Kidney tubule cell (primary cell): ENCODE results near the gene PITPNC1.

Experiments used
- DNase-seq: peaks from one replicate; pipeline ENCODE4 v3.0.0-alpha.2; 2018; ENCODE audit warnings: low spot score

PITPNC1 gene

DNA sequence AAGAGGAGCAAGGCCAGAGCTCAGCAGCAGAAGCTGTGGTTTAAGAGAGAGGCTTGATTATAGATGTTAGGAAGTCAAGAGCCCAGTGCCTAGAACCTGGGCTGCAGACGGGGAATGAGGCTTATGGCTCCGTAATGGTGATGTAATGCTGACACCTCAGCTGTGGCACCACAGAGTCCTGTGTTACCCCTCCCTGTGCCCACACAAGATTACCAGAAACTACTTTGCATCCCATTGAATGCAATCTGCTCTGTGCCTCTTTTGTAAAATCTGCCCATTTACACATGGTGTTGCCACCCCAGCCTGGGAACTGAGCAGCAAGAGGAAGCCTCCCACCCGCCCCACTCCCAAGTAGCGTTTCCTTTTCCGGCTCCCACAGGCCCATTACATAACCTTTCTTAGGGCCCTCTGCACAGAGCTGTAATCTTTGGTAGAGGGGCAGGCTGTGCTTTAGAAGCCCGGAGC lies 57.0 kb downstream of the PITPNC1 start:
- DNase-seq = no peak

DNA sequence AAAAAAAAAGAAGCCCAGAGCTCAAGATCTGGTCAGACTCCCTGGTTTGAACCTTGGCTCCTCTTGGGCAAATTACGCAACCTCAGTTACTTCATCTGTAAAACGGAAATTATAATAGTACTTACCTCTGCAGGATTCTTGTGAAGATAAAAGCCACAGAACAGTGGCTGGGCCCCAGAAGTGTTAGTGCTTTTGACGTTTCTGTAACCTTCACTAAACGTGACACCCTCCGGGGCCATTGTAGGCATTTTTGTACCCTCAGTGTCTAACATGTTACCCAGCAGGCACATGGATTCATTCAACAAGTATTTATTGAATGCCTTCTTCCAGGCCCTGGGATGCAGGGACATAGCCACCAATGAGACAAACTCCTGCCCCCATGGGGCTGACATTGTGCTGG lies 58.0 kb downstream of the PITPNC1 start:
- peak; percentile 19 for DNase-seq

DNA sequence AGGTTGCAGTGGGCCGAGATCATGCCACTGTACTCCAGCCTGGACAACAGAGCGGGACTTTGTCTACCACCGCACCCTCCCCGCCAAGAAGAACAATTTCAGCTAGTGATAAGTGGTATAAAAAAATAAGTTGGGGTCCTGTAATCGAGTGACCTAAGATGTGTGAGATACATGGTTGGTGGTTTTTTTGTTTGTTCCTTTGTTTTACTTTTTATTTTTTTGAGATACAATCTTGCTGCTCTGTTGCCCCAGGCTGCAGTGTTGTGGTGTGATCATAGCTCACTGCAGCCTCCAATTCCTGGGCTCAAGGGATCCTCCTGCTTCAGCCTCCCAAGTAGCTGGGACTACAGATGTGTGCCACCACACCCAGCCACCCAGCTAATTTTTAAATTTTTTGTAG lies 58.7 kb downstream of the PITPNC1 start:
- DNase-seq = no peak

DNA sequence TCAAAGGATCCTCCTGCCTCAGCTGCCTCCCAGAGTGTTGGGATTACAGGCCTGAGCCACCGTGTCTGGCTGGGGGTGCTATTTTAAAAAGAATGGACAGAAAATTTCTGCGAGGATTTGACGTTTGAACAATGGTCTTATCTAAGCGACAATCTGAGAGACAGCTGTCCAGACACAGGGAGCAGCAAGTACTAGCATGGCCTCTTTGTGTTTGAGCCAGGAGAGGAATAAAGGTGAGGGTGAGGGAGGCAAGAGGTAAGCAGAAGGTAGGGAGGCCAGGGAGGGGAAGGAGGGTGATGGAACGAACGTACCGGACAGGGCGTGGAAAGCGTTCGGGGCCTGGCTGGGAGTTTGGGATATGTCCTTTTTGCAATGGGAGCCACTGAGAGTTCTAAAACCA lies 59.2 kb downstream of the PITPNC1 start:
- DNase-seq = no peak

DNA sequence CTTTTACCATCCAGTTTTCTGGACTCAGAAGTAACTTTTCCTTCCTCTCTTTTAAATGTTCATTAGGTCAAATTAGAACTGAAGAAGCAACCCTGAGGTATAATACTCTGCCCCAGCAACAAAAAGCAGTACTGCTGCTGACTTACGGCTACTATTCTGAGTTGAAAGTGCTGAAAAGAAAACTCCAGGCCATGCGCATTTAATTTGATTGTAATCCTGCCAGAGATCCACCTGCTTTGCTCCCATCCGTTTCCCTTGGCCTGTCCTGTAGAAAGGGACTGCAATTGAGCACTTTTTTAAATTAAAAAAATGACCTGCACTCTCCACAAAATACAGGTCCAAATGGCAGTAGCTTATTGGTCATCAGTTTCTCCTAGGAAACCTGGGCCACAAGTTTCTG lies 61.6 kb downstream of the PITPNC1 start:
- no peak for DNase-seq

DNA sequence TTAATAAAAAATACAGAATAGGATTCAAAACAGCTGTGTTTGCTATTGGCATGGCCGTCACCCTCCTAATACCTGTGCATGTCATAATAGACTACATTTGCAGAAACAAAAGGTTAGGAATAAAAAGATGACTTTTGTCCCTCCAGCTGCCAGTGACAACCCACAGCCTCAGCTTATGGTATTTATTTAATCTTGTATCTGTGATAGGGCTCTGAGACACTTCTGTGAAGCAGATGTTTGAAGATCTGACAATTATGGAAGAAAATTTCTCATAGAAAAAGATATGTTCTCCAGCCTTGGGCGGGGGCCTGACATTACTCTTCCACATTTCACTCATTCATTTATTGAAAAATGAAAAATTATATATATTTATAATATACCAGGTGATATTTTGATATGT lies 62.2 kb downstream of the PITPNC1 start:
- DNase-seq = no peak

DNA sequence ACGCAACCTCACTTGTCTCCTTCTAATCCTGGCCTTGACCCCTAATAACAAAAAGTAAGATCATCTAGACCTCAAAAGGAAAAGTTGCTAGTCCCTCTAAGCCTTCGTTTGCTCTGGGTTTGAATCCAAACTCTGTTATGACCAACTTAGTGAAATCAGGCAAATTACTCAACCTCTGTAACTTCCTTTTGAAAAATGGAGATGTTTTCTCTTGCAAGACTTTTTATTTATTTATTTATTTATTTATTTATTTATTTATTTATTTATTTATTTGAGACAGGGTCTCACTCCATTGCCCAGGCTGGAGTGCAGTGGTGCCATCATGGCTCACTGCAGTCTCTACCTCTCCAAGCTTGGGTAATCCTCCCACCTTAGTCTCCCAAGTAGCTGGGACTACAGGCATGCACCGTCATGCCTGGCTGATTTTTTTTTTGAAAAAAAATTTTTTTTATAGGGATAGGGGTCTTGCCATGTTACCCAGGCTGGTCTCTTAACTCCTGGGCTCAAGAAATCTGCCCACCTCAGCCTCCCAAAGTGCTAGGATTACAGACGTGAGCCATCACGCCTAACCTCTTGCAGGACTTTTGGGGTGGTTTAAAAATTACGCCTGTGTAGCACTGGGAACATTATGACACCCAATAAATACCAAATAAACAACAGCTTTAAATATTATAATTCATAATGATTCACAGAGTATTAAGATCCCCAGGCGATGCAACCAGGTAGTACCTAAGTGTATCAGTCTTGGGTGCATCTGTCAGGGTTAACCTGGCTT lies 63.4 kb downstream of the PITPNC1 start:
- DNase-seq = peak; percentile 38

DNA sequence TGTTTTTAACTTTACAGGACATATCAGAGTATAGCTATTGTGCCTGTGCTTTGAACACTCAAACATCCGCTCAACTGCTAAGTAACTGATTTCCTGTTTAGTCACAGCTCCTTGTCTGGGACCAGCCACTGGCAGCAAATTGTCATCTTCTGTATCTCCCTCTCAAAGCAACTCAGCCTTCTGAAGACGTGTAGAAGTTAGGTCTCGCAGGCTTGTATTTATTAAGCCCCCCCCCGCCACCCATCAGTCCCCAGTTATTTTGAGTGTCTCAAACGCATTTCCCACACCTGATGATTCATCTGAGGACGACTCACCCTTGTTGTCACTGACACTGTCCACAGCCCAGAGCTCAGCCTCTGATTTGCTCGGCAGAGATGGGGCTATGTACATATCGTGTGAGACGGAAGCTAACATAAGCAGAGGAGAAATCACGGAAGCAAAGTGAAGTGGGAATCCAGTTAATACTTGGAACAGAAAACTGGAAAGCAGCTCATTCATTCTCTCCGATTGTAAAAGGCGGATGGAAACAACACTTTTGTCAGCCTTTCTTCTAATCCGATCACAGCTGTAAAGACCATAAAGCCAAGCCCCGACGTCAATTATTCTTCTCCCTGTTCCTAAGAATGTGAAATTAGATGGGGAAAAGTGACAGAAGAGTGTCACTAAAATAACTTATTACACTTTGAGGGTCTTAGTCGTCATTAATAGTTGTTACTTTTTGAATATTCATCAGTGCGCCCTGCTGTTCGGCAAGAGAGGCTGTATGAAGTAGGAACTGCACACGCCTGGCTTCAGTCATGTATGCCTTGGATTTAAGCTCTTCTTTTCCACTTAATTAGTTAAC lies 64.2 kb downstream of the PITPNC1 start:
- DNase-seq = peak; percentile 81

DNA sequence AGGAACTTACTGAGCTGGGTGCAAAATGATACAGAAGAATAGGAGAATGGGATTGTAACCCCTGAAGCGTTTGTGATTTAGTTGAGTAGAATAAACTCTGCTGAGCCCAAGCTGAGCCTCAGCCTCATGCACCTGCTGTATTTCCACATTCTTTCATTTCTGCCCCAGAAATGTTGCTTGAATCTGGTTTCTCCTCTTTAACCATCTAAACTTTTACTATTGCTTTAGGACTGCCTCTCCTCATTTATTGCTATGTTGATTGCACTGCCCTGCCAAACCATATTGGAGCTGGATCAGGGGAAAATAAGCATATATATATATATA lies 64.8 kb downstream of the PITPNC1 start:
- DNase-seq = no peak

DNA sequence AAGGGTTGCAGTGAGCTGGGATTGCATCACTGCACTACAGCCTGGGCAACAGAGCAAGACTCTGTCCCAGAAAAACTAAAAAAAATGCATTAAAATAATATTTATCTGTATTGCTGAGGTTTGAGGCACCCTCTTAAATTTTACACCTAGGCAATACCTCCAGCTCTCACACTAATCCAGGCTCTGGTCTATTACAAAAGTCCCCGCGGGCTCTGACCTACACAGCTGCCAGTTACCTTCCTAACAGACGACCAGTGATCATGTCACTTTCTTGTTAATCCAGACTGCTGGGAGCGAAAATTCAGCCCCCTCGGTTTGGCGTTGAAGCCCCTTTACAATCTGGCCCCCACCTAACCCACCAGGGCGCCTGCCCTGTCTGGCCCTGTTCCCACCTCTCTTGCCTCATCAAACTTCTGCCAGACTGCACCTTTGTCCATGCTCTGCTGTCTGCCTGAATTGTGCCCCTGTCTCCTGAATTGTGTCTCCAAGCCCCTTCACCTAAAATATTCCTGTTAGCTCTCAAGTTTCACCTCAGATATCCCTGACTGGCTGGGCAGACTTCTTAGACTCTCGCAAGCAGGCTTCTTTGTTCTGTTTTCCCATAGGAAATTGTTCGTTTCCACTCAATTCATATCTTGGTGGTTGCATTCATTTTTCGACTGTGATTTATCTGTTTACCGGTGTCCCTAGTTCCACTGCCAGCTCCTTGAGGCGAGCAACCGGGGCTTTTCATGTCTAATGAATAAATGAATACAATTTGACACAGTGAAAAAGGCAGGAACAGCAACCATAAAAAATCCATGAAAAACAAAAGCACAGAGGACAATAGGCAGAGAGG lies 65.9 kb downstream of the PITPNC1 start:
- no peak for DNase-seq

DNA sequence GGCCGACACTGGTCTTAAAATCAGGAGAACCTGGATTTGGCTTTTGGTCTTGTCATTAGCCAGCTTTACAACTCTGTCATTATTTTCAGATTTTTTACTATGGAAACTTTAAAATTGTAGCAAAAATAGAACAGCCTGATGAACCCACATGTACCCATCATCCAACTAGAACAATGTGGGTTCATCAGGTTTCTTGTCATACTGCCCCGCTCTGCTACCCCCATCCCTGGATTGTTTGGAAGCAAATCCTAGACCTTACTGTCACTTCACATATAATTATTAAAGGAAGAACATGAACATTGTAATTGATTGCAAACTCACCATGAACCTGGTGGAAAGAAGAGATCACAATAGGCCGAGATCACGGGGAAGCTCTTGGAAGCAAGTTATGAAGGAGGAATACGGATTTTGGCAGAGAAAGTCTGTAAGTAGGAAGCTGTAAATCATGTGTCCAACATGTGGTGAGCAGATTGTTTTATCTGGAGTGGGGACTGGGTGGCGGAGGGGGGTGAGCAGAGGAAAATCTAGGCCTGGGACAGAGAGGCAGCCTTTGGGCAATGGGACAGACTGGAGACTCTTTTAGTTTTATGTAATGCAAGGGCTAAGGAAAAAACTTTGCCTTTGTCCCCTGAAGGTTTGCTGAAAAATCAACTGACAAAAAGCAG lies 67.0 kb downstream of the PITPNC1 start:
- DNase-seq = no peak

DNA sequence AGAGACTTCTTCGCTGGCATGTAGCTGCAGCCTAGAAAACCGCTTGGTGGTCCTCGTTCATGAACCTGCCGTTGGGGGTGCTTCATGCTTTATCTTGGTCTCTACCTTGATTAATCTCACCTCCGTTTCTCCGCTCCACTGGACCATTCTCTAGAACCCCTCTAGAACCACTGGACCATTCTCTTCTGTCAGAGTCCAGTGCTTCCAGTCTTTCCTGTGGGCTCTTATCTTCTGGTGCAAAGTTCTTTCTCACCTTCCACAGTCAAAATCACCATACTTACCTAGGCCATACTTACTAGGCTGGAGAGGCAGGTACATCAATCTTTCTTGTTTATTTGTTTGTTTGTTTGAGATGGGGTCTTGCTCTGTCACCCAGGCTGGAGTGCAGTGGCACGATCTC lies 71.4 kb downstream of the PITPNC1 start:
- DNase-seq = no peak

DNA sequence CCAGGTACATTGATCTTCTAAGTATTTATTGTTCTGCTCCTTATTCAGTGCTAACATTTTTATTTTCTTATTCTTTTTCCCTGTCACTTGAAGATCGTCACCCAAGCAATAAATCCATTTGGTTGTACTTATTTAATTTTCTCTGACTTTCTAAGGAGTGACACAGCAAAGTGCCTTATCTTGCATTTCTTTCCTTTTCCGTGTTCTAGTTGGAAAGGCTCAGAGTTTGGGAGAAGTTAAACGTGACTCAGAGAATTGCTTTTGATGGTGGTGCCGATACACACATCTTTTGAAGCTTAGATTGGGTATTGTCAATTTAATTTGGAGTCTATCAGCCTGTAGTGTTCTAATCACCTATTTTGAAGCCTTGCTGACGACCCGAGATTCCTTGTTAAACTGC lies 72.0 kb downstream of the PITPNC1 start:
- no peak for DNase-seq

DNA sequence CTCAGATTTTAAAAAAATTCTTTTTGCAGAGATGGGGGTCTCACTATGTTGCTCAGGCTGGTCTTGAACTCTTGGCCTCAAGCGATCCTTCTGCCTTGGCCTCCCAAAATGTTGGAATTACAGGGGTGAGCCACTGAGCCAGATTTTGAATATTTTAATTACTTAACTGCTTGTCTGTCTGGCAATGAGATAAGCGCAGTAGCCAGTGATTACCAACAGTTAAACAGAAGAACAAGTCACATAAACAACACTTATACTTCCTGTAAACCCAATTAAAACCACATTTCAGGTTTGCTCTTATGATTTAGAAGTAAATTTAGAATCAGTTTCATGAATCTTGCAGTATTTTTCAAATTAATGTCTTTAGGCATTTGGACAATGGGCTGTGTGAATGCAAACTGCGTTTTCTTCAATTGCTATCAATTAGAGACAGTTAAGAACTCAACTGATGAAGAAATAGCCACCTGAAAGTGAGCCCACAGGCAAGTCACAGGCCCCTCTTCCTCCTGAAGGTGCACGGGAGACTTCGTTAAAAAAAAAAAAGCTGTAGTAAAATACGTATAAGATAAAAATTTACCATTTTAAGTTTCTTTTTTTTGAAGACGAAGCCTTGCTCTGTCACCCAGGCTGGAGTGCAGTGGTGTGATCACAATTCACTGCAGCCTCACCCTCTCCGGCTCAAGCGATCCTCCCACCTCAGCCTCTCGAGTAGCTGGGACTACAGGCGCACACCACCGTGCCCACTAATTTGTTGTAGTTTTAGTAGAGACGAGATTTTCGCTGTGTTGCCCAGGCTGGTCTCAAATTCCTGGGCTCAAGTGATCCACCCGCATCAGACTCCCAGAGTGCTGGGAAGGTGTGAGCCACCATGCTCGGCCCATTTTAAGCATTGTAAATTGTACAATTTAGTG lies 73.0 kb downstream of the PITPNC1 start:
- DNase-seq = no peak

DNA sequence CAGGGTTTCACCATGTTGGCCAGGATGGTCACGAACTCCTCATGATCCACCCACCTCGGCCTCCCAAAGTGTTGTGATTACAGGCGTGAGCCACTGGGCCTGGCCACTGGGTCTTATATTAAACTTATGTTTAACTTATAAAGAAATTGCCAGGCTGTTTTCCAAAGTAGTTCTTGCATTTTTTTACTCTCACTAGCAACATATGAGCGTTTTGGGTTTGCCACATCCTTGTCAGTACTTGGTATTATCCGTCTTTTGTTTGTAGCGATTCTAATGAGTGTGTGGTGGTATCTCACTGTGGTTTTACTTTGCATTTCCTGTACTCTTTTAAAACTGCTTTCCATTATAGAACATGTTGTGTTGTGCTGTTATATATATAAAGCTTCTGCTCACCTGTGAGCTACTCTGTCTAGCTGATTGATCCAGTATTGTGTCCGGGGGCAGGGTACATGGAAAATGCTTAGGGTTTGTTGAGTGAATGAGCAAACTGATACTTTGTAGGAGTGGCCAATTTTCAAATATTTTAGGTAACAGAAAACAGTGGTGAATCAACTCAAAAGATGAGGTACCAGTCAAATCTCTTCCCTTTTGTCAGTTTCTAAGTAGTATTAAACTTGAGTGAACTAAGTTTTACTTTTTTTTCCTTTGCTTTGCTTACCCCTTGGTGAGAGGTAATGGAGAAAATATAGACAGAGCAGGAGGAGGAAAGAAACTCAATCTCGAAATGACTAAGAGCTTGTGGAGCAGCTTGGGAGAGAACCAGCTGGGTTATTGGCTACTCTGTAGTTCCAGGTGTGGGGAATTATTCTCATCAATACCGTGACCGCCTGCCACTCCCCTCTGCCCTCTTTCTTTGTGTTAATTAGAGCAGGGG lies 75.8 kb downstream of the PITPNC1 start:
- DNase-seq = no peak

DNA sequence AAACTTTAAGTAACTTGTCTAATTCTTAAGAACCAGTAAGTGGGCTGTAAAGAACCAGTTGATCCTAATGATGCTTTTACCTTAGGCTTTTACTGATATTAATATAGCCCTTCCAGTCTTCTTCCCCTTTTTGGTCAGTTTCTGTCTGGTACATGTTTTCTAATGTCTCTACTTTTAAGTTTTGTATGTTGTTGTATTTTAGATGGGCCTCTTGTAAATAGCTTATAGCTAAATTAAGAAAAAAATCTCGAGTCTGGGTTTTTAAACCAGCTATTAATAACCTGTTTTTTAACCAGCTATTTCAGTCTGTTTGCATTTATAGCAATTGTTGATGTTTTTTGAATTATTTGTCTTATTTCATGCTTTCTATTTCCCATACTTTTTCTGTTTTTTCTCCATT lies 79.0 kb downstream of the PITPNC1 start:
- no peak for DNase-seq

DNA sequence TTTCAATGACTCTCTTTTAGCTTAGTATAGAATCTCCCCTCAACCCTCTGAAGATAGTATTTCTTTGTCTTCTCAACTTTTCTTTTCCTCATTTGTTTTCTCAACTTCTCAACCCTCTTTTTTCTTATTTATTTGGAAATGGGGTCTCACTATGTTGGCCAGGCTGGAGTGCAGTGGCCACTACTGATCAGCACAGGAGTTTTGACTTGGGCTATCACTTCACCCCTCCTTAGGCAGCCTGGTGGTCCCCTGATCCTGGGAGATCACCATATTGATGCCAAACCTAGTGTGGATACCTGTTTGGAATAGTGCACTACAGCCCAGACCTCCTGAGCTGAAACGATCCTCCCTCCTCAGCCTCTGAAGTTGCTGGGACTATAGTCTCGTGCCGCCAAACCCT lies 79.8 kb downstream of the PITPNC1 start:
- no peak for DNase-seq

DNA sequence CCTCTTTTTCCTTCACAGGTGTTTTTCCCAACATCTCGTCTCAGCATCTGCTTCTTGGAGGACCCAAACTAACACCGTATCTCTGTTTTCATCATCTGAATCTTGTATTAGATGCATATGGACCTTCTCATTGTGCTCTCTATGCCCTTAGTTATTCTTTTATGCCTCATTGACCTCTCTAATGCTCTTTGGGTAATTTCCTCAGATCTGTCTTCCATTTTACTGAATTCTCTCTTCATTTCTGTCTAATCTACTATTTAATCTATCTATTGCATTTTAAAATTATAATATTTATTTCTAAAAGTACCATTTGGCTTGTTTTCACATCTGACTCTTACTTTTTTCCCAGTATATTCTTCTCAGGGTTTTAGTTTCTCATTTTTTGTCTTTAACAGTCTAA lies 81.1 kb downstream of the PITPNC1 start:
- DNase-seq = no peak

DNA sequence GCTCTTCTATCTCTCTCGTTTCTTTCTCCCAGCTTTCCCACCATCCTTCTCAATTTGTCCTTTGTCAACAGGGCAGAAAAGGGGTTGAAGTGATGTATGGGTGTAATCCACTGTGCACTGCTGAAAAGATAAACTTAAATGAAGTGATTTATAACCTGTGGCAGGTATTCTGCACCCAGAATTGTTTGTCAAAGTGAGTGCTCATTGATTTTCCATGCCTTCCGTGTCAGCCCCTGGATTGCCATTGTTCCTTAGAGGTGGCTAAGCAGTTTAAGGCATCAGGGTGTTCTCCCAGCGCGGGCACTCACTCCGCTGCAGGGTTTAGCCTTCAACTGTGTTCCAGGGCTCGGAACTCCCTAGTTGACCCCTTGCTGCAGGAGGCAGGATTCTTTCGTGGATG lies 82.9 kb downstream of the PITPNC1 start:
- no peak for DNase-seq

DNA sequence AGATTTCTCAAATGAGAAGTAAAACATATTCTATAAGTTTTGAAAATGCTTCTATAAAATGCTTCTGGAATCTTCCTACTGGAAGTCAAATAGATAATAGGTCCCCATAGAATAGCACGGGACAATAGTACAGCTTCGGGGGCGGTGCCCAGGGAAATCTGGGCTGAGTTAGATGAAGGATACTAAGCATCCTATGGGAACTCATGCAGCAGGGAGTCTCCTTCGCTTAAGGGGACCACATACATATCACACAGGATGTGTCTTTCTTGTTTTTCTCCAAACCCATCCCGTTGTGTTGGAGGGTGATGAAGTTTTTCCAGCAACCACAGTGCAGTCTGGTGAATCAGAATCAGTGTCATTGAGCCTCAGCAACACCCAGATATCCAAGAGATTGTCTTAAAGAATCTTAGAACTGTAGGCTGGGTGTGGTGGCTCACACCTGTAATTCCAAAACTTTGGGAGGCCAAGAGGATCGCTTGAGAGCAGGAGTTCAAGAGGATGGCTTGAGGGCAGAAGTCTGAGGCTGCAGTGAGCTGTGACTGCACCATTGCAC lies 84.2 kb downstream of the PITPNC1 start:
- DNase-seq = no peak
